ENCODE results near the gene MFN2.

- TF ChIP-seq CTCF (IDR thresholded peaks at IDR 0.05) = no peak
- TF ChIP-seq POLR2A (IDR thresholded peaks at IDR 0.05) = no peak
Measured at GRCh38 chr1:11934302-11935056, 45.8 kb upstream of the MFN2 start, which contains the start of gene PLOD1.

Measured in testis (tissue), 2 donors.